GM21723 (cell line): ENCODE results near the gene CRADD.
"Not testable (repeated sequence)": the region's sequence is repeated elsewhere in the genome, so short reads cannot be mapped to it uniquely, and the experiment has no call there.

Source experiments
- ATAC-seq: cut with Tn5 transposase; IDR thresholded peaks from one replicate; pipeline ENCODE4 v1.9.1; 2021; ENCODE audit warnings: mild to moderate bottlenecking, moderate library complexity; ENCODE audit not compliant: unreplicated experiment

CRADD gene

DNA sequence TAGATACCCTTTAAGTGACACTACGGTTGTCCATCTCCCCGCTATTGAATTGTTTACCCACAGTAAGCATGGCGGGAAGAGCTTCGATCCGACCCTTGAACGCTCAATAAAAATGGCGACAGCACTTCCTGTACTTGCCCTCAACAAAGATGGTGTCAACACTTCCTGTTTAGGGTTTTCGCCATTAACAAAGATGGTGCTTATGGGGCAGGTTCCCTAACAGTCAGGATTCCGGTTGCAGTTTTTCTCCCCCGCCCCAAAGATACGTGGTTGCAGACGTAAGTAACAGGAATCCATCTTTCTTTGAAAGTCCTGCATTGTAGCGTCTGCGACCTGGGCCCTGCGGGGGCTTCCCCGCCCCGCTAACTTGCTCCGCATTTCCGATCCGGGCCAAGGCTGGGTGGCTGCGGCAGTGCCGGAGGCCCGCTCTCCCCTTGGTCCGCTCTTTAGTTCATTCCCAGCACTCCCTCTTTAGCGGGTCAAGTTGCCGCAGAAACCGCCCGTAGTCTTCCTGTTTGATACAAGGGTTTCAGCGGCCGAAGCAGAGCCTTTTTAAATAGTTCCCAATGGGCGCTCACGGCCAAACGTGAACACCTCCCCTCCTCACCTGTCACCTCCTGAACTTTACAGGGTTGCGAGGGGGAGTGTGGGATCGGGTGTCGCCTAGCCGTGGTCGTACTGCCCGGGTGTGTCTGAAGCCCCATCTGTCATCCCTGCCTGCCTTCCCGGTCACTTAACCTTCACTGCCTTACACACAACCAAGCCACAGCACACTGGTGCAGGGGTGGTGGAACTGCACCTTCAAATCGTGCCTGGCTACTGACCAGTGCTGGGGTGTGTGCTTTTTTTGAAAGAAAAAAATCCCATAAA, at the start of gene CRADD:
Gene CRADD (plus strand): TSS at position 181 of the 870 bp plus-strand sequence.
- ATAC-seq: peak; percentile 90

GRCh38 chr12:93632383-93632782, 44.8 kb upstream of the CRADD start:
- ATAC-seq: no peak

DNA sequence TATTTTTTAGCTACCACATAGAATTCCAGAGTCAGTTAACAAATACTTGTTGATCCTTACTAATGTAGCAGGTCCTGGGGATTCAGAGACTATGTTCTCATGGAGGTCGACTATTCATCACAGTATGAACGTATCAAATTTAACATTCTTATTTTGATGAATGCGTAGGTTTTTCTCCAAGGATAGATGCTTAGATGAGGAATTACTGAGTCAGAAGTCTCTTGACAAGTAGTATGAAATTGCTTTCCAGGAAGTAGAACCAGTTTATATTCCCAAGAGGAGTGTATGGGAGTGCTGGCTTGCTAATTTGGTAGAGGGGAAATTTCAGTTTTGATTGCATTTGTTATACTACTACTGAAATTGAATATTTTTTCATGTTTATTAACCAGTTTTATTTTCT, 42.8 kb upstream of the CRADD start:
- no peak for ATAC-seq

DNA sequence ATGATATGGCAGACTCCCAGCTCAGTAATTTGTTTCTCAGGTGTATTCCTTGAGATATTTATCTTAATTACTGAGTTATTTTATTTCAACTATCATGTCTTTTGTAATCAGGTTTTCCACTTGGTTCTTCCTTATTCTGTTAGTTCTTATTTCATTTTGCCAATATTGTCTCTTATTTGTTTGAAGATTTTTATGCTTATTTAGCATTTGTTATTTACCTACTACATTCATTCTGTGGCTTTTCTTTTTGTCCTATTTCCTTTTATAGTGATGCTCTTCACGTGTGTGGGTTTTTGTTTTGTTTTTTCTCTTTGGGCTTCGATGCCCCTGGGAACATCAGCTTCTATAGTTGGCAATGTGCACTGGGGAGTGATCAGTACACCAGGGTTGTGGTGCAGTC, 40.5 kb upstream of the CRADD start:
- ATAC-seq: no peak

GRCh38 chr12:93638095-93638494, 39.1 kb upstream of the CRADD start:
- ATAC-seq: no peak

GRCh38 chr12:93638954-93639353, 38.2 kb upstream of the CRADD start:
- no peak for ATAC-seq

DNA sequence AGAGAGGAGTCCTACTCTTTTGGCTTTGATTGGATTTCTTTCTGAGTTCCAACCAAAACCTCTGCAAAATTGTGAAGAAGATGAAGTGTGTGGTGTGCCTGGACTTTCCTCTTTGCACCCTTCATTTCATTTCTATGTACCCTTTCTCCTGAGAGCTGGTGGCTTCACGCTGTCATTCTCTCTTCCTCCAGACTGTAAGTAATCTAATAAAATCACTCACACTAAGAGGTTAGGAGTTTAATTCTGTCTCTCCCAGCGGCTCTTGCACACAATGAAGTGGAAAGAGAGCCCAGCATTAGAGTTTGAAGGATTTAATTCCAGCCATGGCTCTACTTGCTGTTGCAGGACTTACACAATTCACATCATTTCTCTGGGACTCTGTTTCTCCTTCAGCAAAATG, 37.8 kb upstream of the CRADD start:
- no peak for ATAC-seq

GRCh38 chr12:93641380-93641779, 35.8 kb upstream of the CRADD start:
- ATAC-seq: not testable (repeated sequence)

DNA sequence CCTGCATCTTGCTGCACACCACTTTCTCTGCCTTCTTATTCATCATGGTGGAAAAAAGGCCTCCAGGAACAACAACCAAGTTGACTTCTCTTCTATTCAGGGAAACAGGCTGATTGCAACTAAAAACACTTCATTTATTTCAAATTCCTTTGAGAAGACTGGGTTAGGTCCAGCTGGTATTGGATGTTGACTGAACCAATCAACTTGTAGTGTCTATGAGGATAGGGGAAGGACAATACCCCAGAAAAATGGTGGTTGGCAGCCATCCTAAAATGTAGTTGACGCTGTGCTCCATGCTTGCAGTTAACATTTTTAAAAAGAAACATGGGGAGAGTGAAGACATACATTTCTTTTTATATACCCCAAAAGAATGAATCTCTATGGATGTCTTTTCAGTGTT, 34.4 kb upstream of the CRADD start:
- ATAC-seq: no peak

GRCh38 chr12:93645702-93646101, 31.5 kb upstream of the CRADD start:
- ATAC-seq: no peak

- ATAC-seq: no peak
Observed at GRCh38 chr12:93650626-93651025, 26.5 kb upstream of the CRADD start.

- no peak for ATAC-seq
Observed at GRCh38 chr12:93653079-93653478, 24.1 kb upstream of the CRADD start.

GRCh38 chr12:93653712-93654111, 23.5 kb upstream of the CRADD start:
- ATAC-seq: no peak

GRCh38 chr12:93654421-93654820, 22.8 kb upstream of the CRADD start:
- no peak for ATAC-seq

GRCh38 chr12:93657071-93657470, 20.1 kb upstream of the CRADD start:
- ATAC-seq: no peak

GRCh38 chr12:93661021-93661420, 16.2 kb upstream of the CRADD start:
- ATAC-seq: no peak

DNA sequence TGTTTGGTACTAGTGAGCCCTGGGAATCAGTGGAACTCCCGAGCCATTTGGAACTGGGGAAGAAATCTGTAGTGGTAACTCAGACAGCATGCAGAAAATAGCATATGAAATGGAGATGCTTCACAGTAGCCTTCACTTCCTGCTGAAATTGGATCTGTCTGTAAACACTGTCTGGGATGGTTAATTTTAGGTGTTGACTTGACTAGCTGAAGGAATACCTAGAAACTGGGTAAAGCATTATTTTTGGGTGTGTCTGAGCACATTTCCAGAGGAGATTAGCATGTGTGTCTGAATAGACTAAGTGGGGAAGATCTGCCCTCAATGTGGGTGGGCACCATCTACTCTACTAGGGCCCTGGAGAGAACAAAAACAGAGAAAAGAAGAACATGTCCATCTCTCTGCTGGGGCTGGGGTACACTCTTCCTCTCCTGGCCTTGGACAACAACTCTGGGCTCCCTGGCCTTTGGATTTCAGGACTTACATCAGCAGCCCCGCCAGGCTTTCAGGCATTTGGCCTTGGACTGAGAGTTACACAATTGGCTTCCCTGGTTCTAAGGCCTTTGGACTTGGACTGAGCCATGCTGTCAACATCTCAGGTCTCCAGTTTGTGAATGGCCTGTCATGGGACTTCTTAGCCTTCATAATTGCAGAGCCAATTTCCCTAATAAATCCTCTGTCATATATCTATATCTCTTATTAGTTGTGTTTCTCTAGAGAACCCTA, 14.0 kb upstream of the CRADD start:
- no peak for ATAC-seq

DNA sequence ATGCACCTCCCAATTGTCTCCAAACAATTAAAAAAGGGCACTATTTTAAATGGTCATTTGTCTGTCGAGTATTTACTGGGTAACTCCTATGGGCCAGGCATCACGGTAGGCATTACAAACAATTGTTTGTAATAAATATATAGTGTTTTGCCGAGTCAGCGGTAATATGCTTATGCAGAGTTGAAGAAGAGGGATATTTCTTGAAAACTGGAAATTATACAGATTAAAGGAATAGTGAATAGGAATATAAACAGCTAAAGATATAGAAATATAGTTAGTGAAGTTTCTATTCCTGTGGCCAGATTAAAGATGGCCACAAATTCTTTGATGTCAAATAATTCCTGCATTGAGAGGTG, 13.5 kb upstream of the CRADD start:
- ATAC-seq: no peak

GRCh38 chr12:93664573-93665138, 12.5 kb upstream of the CRADD start:
- no peak for ATAC-seq

- ATAC-seq: no peak
Observed at GRCh38 chr12:93667672-93668071, 9.5 kb upstream of the CRADD start.

- no peak for ATAC-seq
Observed at GRCh38 chr12:93668919-93669418, 8.2 kb upstream of the CRADD start.

- ATAC-seq: no peak
Observed at GRCh38 chr12:93669452-93669851, 7.7 kb upstream of the CRADD start.
